HepG2 (cell line): ENCODE results near the gene MBOAT7. TPM values are rescaled to one million over a fixed set of nuclear protein-coding genes. Genes with fewer than 3 reads are reported as not detected.

Experiments
- ATAD3A ChIP-seq: sonication (generic); formaldehyde crosslinking; IDR thresholded peaks from 2 replicates; pipeline ENCODE4 v1.4.0; 2020; ENCODE audit warnings: missing genetic modification reagents
- CHD4 ChIP-seq: fragments of 200-600 bp; sonication (generic); IDR thresholded peaks from 2 replicates; pipeline ENCODE4 v1.7.0; 2017; ENCODE audit warnings: mild to moderate bottlenecking, low read length, borderline replicate concordance
- DDIT3 ChIP-seq: sonication (generic); formaldehyde crosslinking; IDR thresholded peaks from 2 replicates; pipeline ENCODE4 v1.4.0; 2020; ENCODE audit warnings: mild to moderate bottlenecking, missing genetic modification reagents
- GTF3A ChIP-seq: sonication (generic); formaldehyde crosslinking; conservative IDR thresholded peaks from 2 replicates; pipeline ENCODE4 v1.4.0; 2020; ENCODE audit warnings: mild to moderate bottlenecking, missing genetic modification reagents
- HMG20B ChIP-seq: conservative IDR thresholded peaks from 2 replicates; pipeline ENCODE4 v1.6.1; 2016; ENCODE audit warnings: missing genetic modification reagents, missing compliant biosample characterization
- HNF4G ChIP-seq, 2 experiments: sonication (generic) in 1 of 2; formaldehyde crosslinking in 1 of 2; IDR thresholded peaks; 2 replicates each; pipeline versions ENCODE4 v1.4.0 to v1.6.1; 2011 to 2020; ENCODE audit warnings: borderline replicate concordance in 2 of 2, low read depth in 2 of 2, mild to moderate bottlenecking in 2 of 2, low read length in 1 of 2, missing genetic modification reagents in 1 of 2, moderate library complexity in 1 of 2
- KAT7 ChIP-seq: IDR thresholded peaks from 2 replicates; pipeline ENCODE4 v1.6.1; 2018; ENCODE audit warnings: borderline replicate concordance, missing compliant biosample characterization
- MLLT10 ChIP-seq: sonication (generic); formaldehyde crosslinking; IDR thresholded peaks from 2 replicates; pipeline ENCODE4 v1.4.0; 2020; ENCODE audit warnings: missing genetic modification reagents
- PRDM10 ChIP-seq: sonication (generic); formaldehyde crosslinking; IDR thresholded peaks from 2 replicates; pipeline ENCODE4 v1.4.0; 2020; ENCODE audit warnings: low read depth, missing genetic modification reagents
- PREB ChIP-seq: sonication (generic); formaldehyde crosslinking; IDR thresholded peaks from 2 replicates; pipeline ENCODE4 v1.4.0; 2020; ENCODE audit warnings: missing genetic modification reagents
- SATB2 ChIP-seq: sonication (generic); formaldehyde crosslinking; IDR thresholded peaks from 2 replicates; pipeline ENCODE4 v1.5.0; 2020; ENCODE audit warnings: missing genetic modification reagents
- ZBTB49 ChIP-seq: sonication (generic); formaldehyde crosslinking; IDR thresholded peaks from 2 replicates; pipeline ENCODE4 v1.4.0; 2020; ENCODE audit warnings: missing genetic modification reagents, borderline replicate concordance
- ZNF251 ChIP-seq: sonication (generic); formaldehyde crosslinking; IDR thresholded peaks from 2 replicates; pipeline ENCODE4 v1.9.0; 2021; ENCODE audit warnings: mild to moderate bottlenecking, missing genetic modification reagents
- ZNF703 ChIP-seq: sonication (generic); formaldehyde crosslinking; IDR thresholded peaks from 2 replicates; pipeline ENCODE4 v1.5.1; 2020; ENCODE audit warnings: missing genetic modification reagents, mild to moderate bottlenecking, moderate library complexity, borderline replicate concordance
- polyA plus RNA-seq, 8 experiments: library from polyadenylated mRNA; depleted of rRNA in 3 of 8; stranded (reverse) in 7 of 8; unstranded in 1 of 8; fragments of >200 nt; fragmentation: Illumina TruSeq in 4 of 8; extraction: Trizol in 4 of 8; gene quantifications; 2 replicates each; pipeline versions ENCODE4 v1.2.1 to v1.2.3, GENCODE V29; 2011 to 2016; ENCODE audit warnings: low read depth in 4 of 8, missing spikeins in 1 of 8, mixed read lengths in 1 of 8; ENCODE audit not compliant: insufficient read depth in 1 of 8
- total RNA-seq, 5 experiments: library from RNA; depleted of rRNA; stranded (reverse); fragments of >200 nt; fragmentation: Illumina TruSeq; extraction: Trizol; gene quantifications; 2 replicates each; pipeline ENCODE4 v1.2.3, GENCODE V29; 2016; ENCODE audit warnings: low read depth in 1 of 5
- TF ChIP-seq, protein P1 (sequence below): conservative IDR thresholded peaks from 2 replicates; pipeline ENCODE4 v1.6.1; 2018; ENCODE audit warnings: missing genetic modification reagents
- TF ChIP-seq, protein P2 (sequence below): sonication (generic); formaldehyde crosslinking; IDR thresholded peaks from 2 replicates; pipeline ENCODE4 v1.8.1; 2023; ENCODE audit warnings: mild to moderate bottlenecking, missing genetic modification reagents

Gene MBOAT7
- total and polyA plus RNA-seq, 2 of the 13 experiments (the other 11 are each of a cell fraction or from before 2014, with no cell fraction given) = 22.2 to 25.5 TPM

- 0 out of 2 replicates have a peak, but pooled peaks have one; percentile 8 for TF ChIP-seq PRDM10 (CRISPR knock-in tag)
- no peak for TF ChIP-seq ZNF251
- TF ChIP-seq ATAD3A (CRISPR knock-in tag) = no peak
- no peak for TF ChIP-seq MLLT10
- TF ChIP-seq, protein P1, sequence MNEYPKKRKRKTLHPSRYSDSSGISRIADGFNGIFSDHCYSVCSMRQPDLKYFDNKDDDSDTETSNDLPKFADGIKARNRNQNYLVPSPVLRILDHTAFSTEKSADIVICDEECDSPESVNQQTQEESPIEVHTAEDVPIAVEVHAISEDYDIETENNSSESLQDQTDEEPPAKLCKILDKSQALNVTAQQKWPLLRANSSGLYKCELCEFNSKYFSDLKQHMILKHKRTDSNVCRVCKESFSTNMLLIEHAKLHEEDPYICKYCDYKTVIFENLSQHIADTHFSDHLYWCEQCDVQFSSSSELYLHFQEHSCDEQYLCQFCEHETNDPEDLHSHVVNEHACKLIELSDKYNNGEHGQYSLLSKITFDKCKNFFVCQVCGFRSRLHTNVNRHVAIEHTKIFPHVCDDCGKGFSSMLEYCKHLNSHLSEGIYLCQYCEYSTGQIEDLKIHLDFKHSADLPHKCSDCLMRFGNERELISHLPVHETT (CRISPR knock-in tag) = no peak
- TF ChIP-seq HNF4G (IDR thresholded peaks at IDR 0.05; ENCODE audit: borderline replicate concordance, low read depth, low read length) = no peak
- no peak for TF ChIP-seq HNF4G (CRISPR knock-in tag; IDR thresholded peaks at IDR 0.05; ENCODE audit: borderline replicate concordance, low read depth)
- TF ChIP-seq, protein P2, sequence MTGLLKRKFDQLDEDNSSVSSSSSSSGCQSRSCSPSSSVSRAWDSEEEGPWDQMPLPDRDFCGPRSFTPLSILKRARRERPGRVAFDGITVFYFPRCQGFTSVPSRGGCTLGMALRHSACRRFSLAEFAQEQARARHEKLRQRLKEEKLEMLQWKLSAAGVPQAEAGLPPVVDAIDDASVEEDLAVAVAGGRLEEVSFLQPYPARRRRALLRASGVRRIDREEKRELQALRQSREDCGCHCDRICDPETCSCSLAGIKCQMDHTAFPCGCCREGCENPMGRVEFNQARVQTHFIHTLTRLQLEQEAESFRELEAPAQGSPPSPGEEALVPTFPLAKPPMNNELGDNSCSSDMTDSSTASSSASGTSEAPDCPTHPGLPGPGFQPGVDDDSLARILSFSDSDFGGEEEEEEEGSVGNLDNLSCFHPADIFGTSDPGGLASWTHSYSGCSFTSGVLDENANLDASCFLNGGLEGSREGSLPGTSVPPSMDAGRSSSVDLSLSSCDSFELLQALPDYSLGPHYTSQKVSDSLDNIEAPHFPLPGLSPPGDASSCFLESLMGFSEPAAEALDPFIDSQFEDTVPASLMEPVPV = 0 out of 2 replicates have a peak, but pooled peaks have one; percentile 19
- TF ChIP-seq GTF3A (CRISPR knock-in tag) = no peak
- TF ChIP-seq PREB = no peak
- no peak for TF ChIP-seq SATB2 (CRISPR knock-in tag)
- no peak for TF ChIP-seq ZNF703 (CRISPR knock-in tag)
- TF ChIP-seq DDIT3 (CRISPR knock-in tag) = no peak
- TF ChIP-seq ZBTB49 = no peak
- no peak for TF ChIP-seq KAT7 (CRISPR knock-in tag)
- no peak for TF ChIP-seq HMG20B (CRISPR knock-in tag)
- TF ChIP-seq CHD4 = no peak
These were observed 53.1 kb downstream of the MBOAT7 start (continued) for GRCh38 chr19:54136086-54136863.
